ENCODE results near the gene DHX38. TPM values are rescaled to one million over a fixed set of nuclear protein-coding genes. Genes with fewer than 3 reads are reported as not detected.

Gene DHX38
- total RNA-seq, 1 donor from 2014 or later = 118 TPM

- Mint-ChIP-seq H3K9me3 (peaks cover 5% of the 10 kb centered on the region), H3K4me3 (no peak overlapping the region), H3K4me1 (no peaks in the 10 kb centered on the region), H3K27ac (no peak overlapping the region), H3K27me3 (no peaks in the 10 kb centered on the region), H3K36me3 (ENCODE audit: low read depth) (peaks cover 83% of the 10 kb centered on the region)
- ATAC-seq (ENCODE audit: low read depth) (no peak), DNase-seq (no peak)
- intact Hi-C loops (cut with micrococcal nuclease) = no loop called here
- CTCF ChIA-PET = interaction anchor here (0.5 kb wide), 1 partner anchor 59 kb away, joined by 3 read pairs; no protein-coding TSS in a partner anchor
- POLR2A ChIA-PET = no interaction called here
- TF ChIP-seq, protein P1, sequence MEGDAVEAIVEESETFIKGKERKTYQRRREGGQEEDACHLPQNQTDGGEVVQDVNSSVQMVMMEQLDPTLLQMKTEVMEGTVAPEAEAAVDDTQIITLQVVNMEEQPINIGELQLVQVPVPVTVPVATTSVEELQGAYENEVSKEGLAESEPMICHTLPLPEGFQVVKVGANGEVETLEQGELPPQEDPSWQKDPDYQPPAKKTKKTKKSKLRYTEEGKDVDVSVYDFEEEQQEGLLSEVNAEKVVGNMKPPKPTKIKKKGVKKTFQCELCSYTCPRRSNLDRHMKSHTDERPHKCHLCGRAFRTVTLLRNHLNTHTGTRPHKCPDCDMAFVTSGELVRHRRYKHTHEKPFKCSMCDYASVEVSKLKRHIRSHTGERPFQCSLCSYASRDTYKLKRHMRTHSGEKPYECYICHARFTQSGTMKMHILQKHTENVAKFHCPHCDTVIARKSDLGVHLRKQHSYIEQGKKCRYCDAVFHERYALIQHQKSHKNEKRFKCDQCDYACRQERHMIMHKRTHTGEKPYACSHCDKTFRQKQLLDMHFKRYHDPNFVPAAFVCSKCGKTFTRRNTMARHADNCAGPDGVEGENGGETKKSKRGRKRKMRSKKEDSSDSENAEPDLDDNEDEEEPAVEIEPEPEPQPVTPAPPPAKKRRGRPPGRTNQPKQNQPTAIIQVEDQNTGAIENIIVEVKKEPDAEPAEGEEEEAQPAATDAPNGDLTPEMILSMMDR (IDR thresholded peaks at IDR 0.05) = no peak
These were observed 17.3 kb downstream of the DHX38 start for GRCh38 chr16:72110662-72111615.

DNA sequence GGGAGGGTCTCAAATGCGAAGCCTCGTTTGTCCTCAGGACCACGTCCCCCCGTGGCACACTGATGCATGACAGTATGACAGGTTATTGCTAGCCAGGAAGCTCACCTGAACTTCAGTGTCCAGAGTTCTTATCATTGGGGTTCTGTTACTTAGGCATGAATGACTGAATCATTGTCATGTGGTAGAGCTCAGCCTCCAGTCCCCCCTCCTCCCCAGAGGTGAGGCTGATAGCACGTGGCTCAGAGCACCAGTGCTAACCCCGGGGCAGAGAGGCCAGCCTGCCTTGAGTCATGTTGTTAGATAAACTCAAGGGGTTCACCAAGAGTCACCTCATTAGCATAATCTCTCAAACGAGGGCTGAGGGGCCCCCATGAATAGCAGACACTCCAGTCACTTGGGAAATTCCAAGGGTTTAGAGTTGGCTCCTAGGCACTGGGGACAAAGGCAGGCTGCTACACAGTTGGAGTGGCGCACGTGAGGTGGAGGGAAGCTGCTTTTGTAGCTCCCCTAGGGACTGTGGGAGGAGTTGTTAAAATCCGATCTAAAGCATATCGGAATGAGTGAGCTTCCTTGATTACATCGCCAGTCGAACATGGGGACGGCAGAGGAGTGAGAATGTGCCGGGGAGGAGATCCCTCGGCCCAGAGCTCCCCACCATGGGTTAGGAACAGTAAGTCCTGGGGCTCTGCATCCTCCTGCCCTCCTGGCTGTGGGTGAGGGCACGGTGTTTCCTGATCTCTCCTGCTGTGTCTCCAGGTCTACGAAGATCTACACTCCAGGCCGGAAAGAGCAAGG is 18.2 kb downstream of the DHX38 start:
- Mint-ChIP-seq H3K9me3 (peaks cover 5% of the 10 kb centered on the region), H3K27me3 (no peaks in the 10 kb centered on the region), H3K4me1 (no peaks in the 10 kb centered on the region), H3K4me3 (no peak overlapping the region), H3K36me3 (ENCODE audit: low read depth) (peaks cover 74% of the 10 kb centered on the region), H3K27ac (no peak overlapping the region)
- TF ChIP-seq, protein P1 (IDR thresholded peaks at IDR 0.05) = no peak
- intact Hi-C loops (cut with micrococcal nuclease) = no loop called here
- ATAC-seq (ENCODE audit: low read depth) (no peak), DNase-seq (no peak)
- CTCF ChIA-PET = no interaction called here
- POLR2A ChIA-PET = no interaction called here

GRCh38 chr16:72112452-72112792 is 18.8 kb downstream of the DHX38 start:
- Mint-ChIP-seq H3K36me3 (ENCODE audit: low read depth) (peaks cover 68% of the 10 kb centered on the region), H3K27ac (no peak overlapping the region), H3K4me3 (no peak overlapping the region), H3K27me3 (no peaks in the 10 kb centered on the region), H3K4me1 (no peaks in the 10 kb centered on the region), H3K9me3 (peaks cover 5% of the 10 kb centered on the region)
- intact Hi-C loops (cut with micrococcal nuclease) = no loop called here
- TF ChIP-seq, protein P1 (IDR thresholded peaks at IDR 0.05) = no peak
- ChIA-PET CTCF (no interaction called here), POLR2A (no interaction called here)
- ATAC-seq (ENCODE audit: low read depth) (no peak), DNase-seq (no peak)

DNA sequence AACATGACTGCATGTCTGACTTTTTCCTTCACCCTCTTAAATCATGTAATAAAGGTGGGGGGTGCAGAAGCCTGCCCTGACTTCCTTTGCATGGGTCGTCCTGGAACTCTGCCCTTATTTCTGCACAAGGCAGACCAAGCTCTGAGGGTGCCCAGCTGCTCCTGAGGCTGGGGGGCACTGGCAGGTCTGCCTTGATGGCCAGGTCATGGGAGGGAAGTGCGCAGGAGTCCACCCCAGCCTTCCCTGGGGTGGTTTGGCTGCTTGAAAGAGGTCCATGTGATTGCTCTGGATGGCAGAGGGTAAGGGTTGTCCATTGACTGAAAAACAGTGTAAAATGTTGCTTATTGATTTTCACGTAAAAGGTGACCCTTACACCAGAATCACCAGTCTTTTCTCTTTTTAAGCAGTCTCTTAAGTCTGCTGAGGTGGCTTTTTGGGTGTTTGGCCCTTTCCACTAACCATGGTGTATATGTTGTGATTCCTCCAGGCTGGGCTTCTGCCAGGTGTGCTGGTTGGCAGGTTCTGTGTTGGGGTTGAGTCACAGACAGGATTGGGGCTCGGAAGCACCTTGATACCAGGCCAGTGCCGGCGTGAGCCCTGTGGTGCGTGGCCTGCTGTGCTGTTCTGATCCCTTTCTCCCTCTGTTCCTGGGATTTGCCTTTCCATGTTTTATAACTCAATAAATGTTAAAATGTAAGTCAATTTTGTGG is 19.4 kb downstream of the DHX38 start:
- intact Hi-C loops (cut with micrococcal nuclease) = no loop called here
- no peak overlapping the region for H3K27ac Mint-ChIP-seq
- ChIA-PET POLR2A (no interaction called here), CTCF (no interaction called here)
- ATAC-seq (ENCODE audit: low read depth) = no peak
- peaks cover 62% of the 10 kb centered on the region for H3K36me3 Mint-ChIP-seq (ENCODE audit: low read depth)
- no peaks in the 10 kb centered on the region for H3K4me1 Mint-ChIP-seq
- DNase-seq = no peak
- H3K27me3 Mint-ChIP-seq = no peaks in the 10 kb centered on the region
- TF ChIP-seq, protein P1 (IDR thresholded peaks at IDR 0.05) = no peak
- H3K9me3 Mint-ChIP-seq = peaks cover 5% of the 10 kb centered on the region
- no peak overlapping the region for H3K4me3 Mint-ChIP-seq

GRCh38 chr16:72113616-72113945 is 19.9 kb downstream of the DHX38 start:
- peaks cover 5% of the 10 kb centered on the region for H3K9me3 Mint-ChIP-seq
- POLR2A ChIA-PET = no interaction called here
- ATAC-seq (ENCODE audit: low read depth) = no peak
- H3K36me3 Mint-ChIP-seq (ENCODE audit: low read depth) = peaks cover 57% of the 10 kb centered on the region
- no peaks in the 10 kb centered on the region for H3K27me3 Mint-ChIP-seq
- TF ChIP-seq, protein P1 (IDR thresholded peaks at IDR 0.05) = no peak
- no peak overlapping the region for H3K27ac Mint-ChIP-seq
- CTCF ChIA-PET = no interaction called here
- intact Hi-C loops (cut with micrococcal nuclease) = no loop called here
- DNase-seq = no peak
- no peaks in the 10 kb centered on the region for H3K4me1 Mint-ChIP-seq
- no peak overlapping the region for H3K4me3 Mint-ChIP-seq
